GM18520 (cell line): ENCODE results near the gene TRPM3.
"Not testable (repeated sequence)": the region's sequence is repeated elsewhere in the genome, so short reads cannot be mapped to it uniquely, and the experiment has no call there.

Experiments used
- ATAC-seq: cut with Tn5 transposase; IDR thresholded peaks from one replicate; pipeline ENCODE4 v1.9.1; 2021; ENCODE audit not compliant: unreplicated experiment

TRPM3 gene

GRCh38 chr9:70791936-70792335, 329.5 kb downstream of the TRPM3 start:
- no peak for ATAC-seq

- no peak for ATAC-seq
These were observed 332.3 kb downstream of the TRPM3 start for GRCh38 chr9:70789086-70789485.

GRCh38 chr9:70784456-70784855, 337.0 kb downstream of the TRPM3 start:
- ATAC-seq = no peak

- no peak for ATAC-seq
These were observed 342.9 kb downstream of the TRPM3 start for GRCh38 chr9:70778568-70778967.

GRCh38 chr9:70773579-70773978, 347.8 kb downstream of the TRPM3 start:
- ATAC-seq = no peak

GRCh38 chr9:70772601-70773000, 348.8 kb downstream of the TRPM3 start:
- ATAC-seq = no peak

GRCh38 chr9:70765946-70766345, 355.5 kb downstream of the TRPM3 start:
- no peak for ATAC-seq

- ATAC-seq = no peak
These were observed 360.2 kb downstream of the TRPM3 start for GRCh38 chr9:70761139-70761670.

- ATAC-seq = no peak
These were observed 361.2 kb downstream of the TRPM3 start for GRCh38 chr9:70760228-70760627.

GRCh38 chr9:70753311-70753710, 368.1 kb downstream of the TRPM3 start:
- ATAC-seq = no peak

GRCh38 chr9:70749066-70749465, 372.4 kb downstream of the TRPM3 start:
- no peak for ATAC-seq

GRCh38 chr9:70747261-70747718, 374.1 kb downstream of the TRPM3 start:
- ATAC-seq = no peak

- ATAC-seq = no peak
These were observed 374.7 kb downstream of the TRPM3 start for GRCh38 chr9:70746760-70747159.

GRCh38 chr9:70746316-70746715, 375.1 kb downstream of the TRPM3 start:
- ATAC-seq = no peak

- ATAC-seq = not testable (repeated sequence)
These were observed 396.6 kb downstream of the TRPM3 start for GRCh38 chr9:70724794-70725193.

- ATAC-seq = not testable (repeated sequence)
These were observed 397.4 kb downstream of the TRPM3 start for GRCh38 chr9:70724025-70724424.

- ATAC-seq = not testable (repeated sequence)
These were observed 414.6 kb downstream of the TRPM3 start for GRCh38 chr9:70706797-70707196.

GRCh38 chr9:70701163-70701562, 420.3 kb downstream of the TRPM3 start:
- no peak for ATAC-seq

GRCh38 chr9:70696694-70697335, 424.6 kb downstream of the TRPM3 start:
- ATAC-seq = no peak

- no peak for ATAC-seq
These were observed 426.7 kb downstream of the TRPM3 start for GRCh38 chr9:70694758-70695157.

GRCh38 chr9:70693186-70693585, 428.2 kb downstream of the TRPM3 start:
- no peak for ATAC-seq

GRCh38 chr9:70692431-70692830, 429.0 kb downstream of the TRPM3 start:
- ATAC-seq = no peak

GRCh38 chr9:70688704-70689103, 432.7 kb downstream of the TRPM3 start:
- ATAC-seq = no peak
